HG03521 (cell line): ENCODE results near the gene HOXC9.

Experiments
- ATAC-seq: cut with Tn5 transposase; IDR thresholded peaks from one replicate; pipeline ENCODE4 v1.9.1; 2021; ENCODE audit warnings: mild to moderate bottlenecking, moderate library complexity; ENCODE audit not compliant: unreplicated experiment

The HOXC9 gene

DNA sequence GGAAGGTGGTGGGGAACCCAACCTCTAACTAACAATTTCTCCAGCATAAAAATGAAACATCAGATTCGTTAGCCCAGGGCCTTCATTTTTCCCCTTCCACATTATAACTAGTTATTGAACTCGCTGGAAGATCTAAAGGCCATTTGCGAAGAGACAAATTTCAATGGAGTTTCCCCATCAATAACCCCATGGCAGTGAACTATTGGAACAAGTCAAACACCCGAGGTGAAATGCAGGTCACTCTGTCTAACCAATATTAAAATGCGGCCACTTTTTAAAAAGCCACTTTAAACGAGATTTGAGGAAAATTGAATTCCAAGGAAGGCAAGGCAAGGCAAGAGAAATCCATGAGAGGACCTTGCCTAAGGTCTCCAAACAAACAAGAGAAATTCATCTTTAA, 49.1 kb downstream of the HOXC9 start:
- ATAC-seq, result no peak

DNA sequence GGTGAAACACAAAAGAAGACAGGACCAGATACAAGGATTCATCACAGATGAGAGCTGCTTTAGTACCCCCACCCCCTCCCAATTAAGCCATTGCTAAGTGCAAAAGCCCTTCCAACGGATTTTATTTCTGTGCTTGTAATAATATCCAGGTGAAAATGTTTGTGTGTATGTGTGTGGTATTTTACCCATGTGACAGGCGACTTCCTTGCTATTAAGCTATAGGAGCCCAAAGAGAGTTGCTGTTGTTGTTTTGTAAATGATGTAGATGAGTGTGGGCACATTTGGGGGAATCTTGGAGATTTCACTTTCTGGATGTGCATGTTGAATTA, 50.5 kb downstream of the HOXC9 start:
- no peak for ATAC-seq

DNA sequence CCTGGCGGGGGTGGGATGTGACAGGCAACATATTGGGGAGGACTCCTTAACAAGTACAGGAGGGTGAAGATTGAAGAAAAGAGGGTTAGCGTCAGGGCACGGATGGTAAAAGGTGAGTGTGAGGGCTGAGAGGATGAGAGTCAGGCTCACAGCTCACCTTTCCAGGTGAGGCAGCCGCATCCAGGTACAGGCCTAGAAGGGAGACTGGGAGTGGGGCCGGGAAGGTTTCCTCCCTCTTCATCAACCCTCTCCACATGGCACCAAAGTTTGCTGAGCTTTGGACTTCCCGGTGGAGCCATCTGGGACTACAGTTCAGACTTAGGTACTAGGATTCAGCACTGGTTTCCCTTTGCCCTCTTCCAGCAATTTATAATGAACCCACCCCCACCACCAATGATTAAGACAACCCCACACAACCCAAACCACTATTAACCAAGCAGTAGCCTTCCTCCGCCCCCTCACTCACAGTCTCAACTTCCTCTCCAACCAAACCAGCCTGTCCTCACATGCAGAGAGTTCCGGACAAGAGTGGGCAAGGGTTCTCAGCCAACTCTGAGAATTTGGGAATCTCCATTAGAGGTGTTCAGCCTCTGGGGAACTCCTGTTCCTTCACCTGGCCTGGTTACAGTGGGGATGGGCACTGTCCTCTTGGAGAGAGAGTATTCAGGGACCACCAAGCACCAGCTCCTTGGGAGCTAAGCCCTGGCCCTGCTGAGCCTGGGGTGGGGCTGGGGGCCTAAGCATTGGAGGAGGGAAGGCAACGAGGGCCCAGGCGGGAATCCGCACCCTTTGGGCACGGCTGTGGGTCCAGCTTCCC, 51.3 kb downstream of the HOXC9 start:
- ATAC-seq, result no peak

DNA sequence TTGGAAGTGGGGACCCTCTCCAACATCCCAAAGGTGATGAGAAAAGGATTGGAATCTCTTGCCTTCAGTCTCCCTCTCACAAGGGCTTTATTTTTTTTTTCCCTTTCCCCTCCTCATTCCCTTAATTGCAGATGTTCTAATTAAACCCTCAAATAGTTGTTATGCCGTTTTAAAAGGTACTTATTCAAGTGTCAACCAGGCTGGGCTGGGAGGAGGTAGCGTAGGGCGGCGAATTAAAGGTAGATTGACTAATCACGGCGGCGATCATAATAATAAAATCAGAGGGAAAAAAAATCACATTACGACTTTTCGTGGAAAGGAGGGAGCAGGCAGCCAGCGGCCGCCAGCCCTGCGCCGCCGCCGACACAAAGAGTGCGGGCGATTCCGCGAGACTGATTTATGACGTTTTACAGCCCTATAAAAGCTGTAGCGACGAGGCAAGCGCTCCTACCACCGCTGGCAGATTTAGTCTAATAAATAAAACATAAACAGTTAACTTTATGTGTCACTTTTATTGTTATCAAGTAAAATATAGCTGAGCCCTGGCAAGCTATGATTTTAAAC, 52.0 kb downstream of the HOXC9 start:
- ATAC-seq, result no peak

DNA sequence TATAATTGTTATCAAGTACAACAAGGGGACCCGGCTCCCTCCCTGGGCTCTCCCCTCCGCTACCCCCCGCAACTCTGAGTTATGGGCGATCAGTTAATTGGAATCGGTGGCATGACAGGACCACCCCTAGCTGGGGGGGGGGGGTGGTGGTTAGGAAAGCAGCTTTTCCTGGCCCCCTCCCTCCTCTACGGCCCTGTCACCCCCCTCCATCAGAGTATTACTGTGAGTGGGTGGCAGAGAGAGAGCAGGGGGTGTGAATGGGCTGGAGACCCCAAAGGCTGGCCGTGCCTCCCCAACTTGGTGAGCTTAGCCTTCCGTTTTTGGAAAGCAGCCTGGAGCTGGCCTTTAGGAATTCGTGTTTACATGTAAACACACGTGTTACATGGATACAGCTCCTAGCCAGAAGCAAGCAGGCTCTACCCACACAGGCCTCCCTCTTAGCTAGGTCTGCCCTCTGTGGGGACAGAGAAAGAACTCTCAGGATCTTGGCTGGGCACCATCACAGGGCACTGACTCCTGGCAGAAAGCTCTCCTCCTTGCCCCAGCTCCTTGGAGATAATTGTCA, 52.6 kb downstream of the HOXC9 start:
- ATAC-seq, result no peak
